Right lobe of liver (tissue), 6 donors: ENCODE measurements around the gene CNTLN. TPM values are rescaled to one million over a fixed set of nuclear protein-coding genes. Genes with fewer than 3 reads are reported as not detected.
"Not testable (repeated sequence)": the region's sequence is repeated elsewhere in the genome, so short reads cannot be mapped to it uniquely, and the experiment has no call there.

Experiments used
- ATAC-seq, 4 donors: fragments of 200-7000 bp; cut with Tn5 transposase; one replicate each; pipeline ENCODE4 v1.9.1; 2020; ENCODE audit warnings: mild to moderate bottlenecking in 4 of 4, moderate library complexity in 4 of 4
- DNase-seq, 3 donors: peaks; one replicate each; pipeline ENCODE4 v3.0.0-alpha.2; 2020
- H3K27ac ChIP-seq, 3 donors: fragments of 200-600 bp; one replicate each; pipeline ENCODE4 v1.8.0; 2022
- H3K27me3 ChIP-seq, 2 donors: fragments of 200-600 bp; one replicate each; pipeline ENCODE4 v1.8.0; 2022
- H3K36me3 ChIP-seq, 4 donors: fragments of 200-600 bp; sonication (generic) in 1 of 4; one replicate each; pipeline versions ENCODE4 v1.5.1 to v1.8.0; 2017 to 2022; ENCODE audit warnings: control low read depth in 1 of 4
- H3K4me1 ChIP-seq, 4 donors: fragments of 200-600 bp; sonication (generic) in 1 of 4; one replicate each; pipeline versions ENCODE4 v1.5.1 to v1.8.0; 2017 to 2022; ENCODE audit warnings: control low read depth in 1 of 4
- H3K4me3 ChIP-seq, 3 donors: fragments of 200-600 bp; one replicate each; pipeline ENCODE4 v1.8.0; 2022
- H3K9me3 ChIP-seq, 4 donors: fragments of 200-600 bp; sonication (generic) in 1 of 4; one replicate each; pipeline versions ENCODE4 v1.5.1 to v1.8.0; 2017 to 2022; ENCODE audit warnings: control low read depth in 1 of 4
- POLR2A ChIP-seq: fragments of 450-650 bp; IDR thresholded peaks from one replicate; pipeline ENCODE4 v1.6.1; 2017; ENCODE audit warnings: antibody characterized with exemption, mild to moderate bottlenecking
- WGBS: methylation state at CpG from one replicate; pipeline ENCODE4 v1.1.6; 2018; ENCODE audit warnings: low coverage, low lambda C conversion rate; ENCODE audit not compliant: insufficient coverage; ENCODE audit errors: missing lambda C conversion rate; 5-methylcytosine and 5-hydroxymethylcytosine counted together
- intact Hi-C, 2 donors: fragments of 100-400 bp; cut with DNase I; formaldehyde crosslinking; loops; one replicate each; pipeline versions ENCODE4 v1.11.2 to v1.14.1; 2022
- total RNA-seq, 6 experiments: library from RNA; depleted of rRNA in 2 of 6; stranded (reverse); fragments of >200 nt in 2 of 6; fragmentation: NEBNext Ultra II Directional in 3 of 6; extraction: Animal tissue kit (Norgen Biotek cat#: 25700) in 3 of 6; gene quantifications; one replicate each; pipeline versions ENCODE4 v1.1.0 to v1.2.4, GENCODE V29; 2016 to 2023
- TF ChIP-seq, protein P1 (sequence below), 4 donors: fragments of 200-600 bp in 3 of 4; fragments of 450-650 bp in 1 of 4; IDR thresholded peaks; one replicate each; pipeline versions ENCODE4 v1.5.1 to v1.8.0; 2016 to 2022; ENCODE audit warnings: antibody characterized with exemption in 4 of 4, mild to moderate bottlenecking in 2 of 4
- donor health status: DM: no; HTN: yes; CAD: no.
- donor health status: DM: no; HTN: no; CAD: no.
- donor health status: DM: no; HTN: no; CAD: no.
- donor health status: DM: no; HTN: yes; CAD: no.
- donor health status: DM: no; HTN: yes; CAD: no.

Gene CNTLN
- total RNA-seq, 6 experiments from 2014 or later, result 7.4 to 10.3 (median 9.5) TPM

DNA sequence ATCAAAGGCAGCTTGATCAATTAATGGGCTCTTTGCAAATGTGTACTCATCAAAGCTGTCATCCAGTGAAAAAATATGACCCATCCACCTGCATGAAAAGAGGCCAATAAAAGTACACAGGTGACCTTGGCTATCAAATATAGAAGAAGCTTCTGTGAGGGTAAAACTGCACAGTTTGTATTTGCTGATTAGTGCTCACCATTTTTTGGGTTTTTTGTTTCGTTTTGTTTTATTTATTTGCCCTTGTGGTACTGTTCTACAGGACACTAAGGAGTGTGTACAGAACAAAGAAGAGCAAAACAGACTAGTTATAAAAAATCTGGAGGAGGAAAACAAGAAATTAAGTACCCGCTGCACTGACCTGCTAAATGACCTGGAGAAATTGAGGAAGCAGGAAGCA is 101.3 kb downstream of the CNTLN start:
- WGBS, result 27% methylated on average over 2 of the region's 2 CpGs
- TF ChIP-seq, protein P1, sequence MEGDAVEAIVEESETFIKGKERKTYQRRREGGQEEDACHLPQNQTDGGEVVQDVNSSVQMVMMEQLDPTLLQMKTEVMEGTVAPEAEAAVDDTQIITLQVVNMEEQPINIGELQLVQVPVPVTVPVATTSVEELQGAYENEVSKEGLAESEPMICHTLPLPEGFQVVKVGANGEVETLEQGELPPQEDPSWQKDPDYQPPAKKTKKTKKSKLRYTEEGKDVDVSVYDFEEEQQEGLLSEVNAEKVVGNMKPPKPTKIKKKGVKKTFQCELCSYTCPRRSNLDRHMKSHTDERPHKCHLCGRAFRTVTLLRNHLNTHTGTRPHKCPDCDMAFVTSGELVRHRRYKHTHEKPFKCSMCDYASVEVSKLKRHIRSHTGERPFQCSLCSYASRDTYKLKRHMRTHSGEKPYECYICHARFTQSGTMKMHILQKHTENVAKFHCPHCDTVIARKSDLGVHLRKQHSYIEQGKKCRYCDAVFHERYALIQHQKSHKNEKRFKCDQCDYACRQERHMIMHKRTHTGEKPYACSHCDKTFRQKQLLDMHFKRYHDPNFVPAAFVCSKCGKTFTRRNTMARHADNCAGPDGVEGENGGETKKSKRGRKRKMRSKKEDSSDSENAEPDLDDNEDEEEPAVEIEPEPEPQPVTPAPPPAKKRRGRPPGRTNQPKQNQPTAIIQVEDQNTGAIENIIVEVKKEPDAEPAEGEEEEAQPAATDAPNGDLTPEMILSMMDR (IDR thresholded peaks at IDR 0.05), result no peak
- no peak for TF ChIP-seq POLR2A
- Histone ChIP-seq H3K27me3 (no peaks in the 10 kb centered on the region), H3K9me3 (no peaks in the 10 kb centered on the region), H3K4me3 (no peak overlapping the region), H3K36me3 (no peaks in the 10 kb centered on the region), H3K27ac (no peak overlapping the region), H3K4me1 (peaks cover 0 to 9% (median 1%) of the 10 kb centered on the region in 4 donors)
- intact Hi-C loops, result no loop called here
- DNase-seq, result no peak
- peak in 3 of 4 donors; percentile 51 to 57 (median 53) for ATAC-seq

DNA sequence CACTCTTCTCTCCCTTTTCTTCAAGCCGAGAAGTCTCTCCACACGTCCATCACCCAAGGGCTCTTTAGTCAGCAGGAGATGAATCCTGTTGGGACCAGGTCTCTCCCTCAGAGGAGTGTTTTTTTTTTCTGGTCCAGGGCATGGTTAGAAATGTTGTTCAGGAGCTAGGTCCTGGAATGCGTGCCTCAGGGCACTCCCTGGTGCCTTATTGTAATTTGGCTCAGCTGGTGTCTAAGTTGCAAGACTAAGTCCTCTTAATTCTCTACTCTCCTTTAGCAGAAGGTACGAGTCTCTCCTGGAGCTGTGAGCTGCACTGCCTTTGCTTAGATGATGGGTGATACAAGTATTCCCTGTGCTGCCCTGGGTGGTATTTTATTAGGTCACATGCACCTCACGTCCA is 111.9 kb downstream of the CNTLN start:
- ATAC-seq, result no peak
- TF ChIP-seq, protein P1 (IDR thresholded peaks at IDR 0.05), result no peak
- TF ChIP-seq POLR2A, result no peak
- WGBS, result 89% methylated on average over 4 of the region's 5 CpGs

DNA sequence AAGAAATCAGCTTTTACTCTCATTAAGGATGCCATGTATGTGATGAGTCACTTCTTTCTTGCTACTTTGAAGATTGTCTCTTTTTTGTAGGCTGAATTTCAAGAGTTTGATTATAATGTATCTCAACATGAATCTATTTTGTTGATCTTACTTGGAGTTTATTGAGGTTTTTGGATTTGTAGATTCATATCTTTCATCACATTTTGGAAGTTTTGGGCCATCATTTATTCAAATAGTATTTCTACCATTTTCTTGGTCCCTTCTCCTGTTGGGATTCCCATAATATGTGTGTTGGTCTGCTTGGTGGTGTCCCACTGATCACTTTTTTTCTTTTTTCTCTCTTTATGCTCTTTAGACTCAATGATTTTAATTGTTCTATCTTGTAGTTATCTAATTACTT is 116.3 kb downstream of the CNTLN start:
- Histone ChIP-seq H3K4me3 (no peak overlapping the region), H3K9me3 (peaks cover 0 to 19% (median 8%) of the 10 kb centered on the region in 4 donors), H3K36me3 (no peaks in the 10 kb centered on the region), H3K4me1 (no peaks in the 10 kb centered on the region), H3K27me3 (no peaks in the 10 kb centered on the region), H3K27ac (no peak overlapping the region)
- no peak for ATAC-seq
- no peak for DNase-seq
- TF ChIP-seq POLR2A, result no peak
- TF ChIP-seq, protein P1 (IDR thresholded peaks at IDR 0.05), result no peak
- intact Hi-C loops, result no loop called here

More for the DNA sequence above, 111.9 kb downstream of the CNTLN start:
- intact Hi-C loops, result no loop called here
- no peak overlapping the region for H3K4me3 ChIP-seq
- H3K27ac ChIP-seq, result no peak overlapping the region
- H3K27me3 ChIP-seq, result no peaks in the 10 kb centered on the region
- peaks cover 0 to 12% (median 2%) of the 10 kb centered on the region in 4 donors for H3K9me3 ChIP-seq
- no peak for DNase-seq
- H3K36me3 ChIP-seq, result no peaks in the 10 kb centered on the region
- no peaks in the 10 kb centered on the region for H3K4me1 ChIP-seq

DNA sequence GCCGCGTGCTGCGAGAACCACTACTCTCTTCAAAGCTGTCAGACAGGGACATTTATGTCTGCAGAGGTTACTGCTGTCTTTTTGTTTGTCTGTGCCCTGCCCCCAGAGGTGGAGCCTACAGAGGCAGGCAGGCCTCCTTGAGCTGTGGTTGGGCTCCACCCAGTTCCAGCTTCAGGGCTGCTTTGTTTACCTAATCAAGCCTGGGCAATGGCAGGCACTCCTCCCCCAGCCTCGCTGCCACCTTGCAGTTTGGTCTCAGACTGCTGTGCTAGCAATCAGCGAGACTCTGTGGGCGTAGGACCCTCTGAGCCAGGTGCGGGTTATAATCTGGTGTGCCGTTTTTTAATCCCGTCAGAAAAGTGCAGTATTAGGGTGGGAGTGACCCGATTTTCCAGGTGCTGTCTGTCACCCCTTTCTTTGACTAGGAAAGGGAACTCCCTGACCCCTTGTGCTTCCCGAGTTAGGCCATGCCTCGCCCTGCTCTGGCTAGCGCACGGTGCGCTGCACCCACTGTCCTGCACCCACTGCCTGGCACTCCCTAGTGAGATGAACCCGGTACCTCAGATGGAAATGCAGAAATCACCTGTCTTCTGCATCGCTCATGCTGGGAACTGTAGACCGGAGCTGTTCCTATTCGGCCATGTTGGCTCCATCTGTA is 133.8 kb downstream of the CNTLN start:
- H3K9me3 ChIP-seq, H3K36me3 ChIP-seq, H3K4me1 ChIP-seq, H3K4me3 ChIP-seq, ATAC-seq, DNase-seq, H3K27ac ChIP-seq, intact Hi-C loops, H3K27me3 ChIP-seq: not testable (repeated sequence)
- 88% methylated on average over 7 of the region's 19 CpGs for WGBS

DNA sequence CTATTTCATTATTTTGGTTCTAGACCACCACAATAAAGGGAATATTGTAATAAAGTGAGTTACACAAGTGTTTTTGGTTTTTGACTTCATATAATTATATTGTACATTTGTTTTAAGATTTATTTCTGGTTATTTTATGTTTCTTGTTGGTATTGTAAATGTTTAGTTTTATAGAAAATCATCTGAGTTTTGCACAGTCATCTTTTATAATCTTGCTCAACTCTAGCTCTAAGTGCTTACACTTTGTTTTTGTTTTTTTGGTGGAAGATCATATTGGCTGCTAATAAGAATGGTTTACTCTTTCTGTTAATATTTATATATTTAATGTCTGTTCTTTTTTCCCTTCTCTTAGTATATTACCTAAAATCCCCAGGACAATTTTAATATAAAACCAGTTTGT is 135.0 kb downstream of the CNTLN start:
- Histone ChIP-seq H3K9me3 (no peaks in the 10 kb centered on the region), H3K27ac (no peak overlapping the region), H3K27me3 (no peaks in the 10 kb centered on the region), H3K4me3 (no peak overlapping the region), H3K4me1 (no peaks in the 10 kb centered on the region), H3K36me3 (peaks cover 0 to 2% (median 0%) of the 10 kb centered on the region in 4 donors)
- ATAC-seq (no peak), DNase-seq (no peak)
- intact Hi-C loops, result no loop called here
- TF ChIP-seq, protein P1 (IDR thresholded peaks at IDR 0.05), result no peak
- no peak for TF ChIP-seq POLR2A
